GM12872 (cell line): ENCODE data around the gene LY6G6F.

ENCODE experiments used
- CTCF ChIP-seq: IDR thresholded peaks from 3 replicates; pipeline ENCODE4 v1.5.1; 2011; ENCODE audit warnings: low read depth, mild to moderate bottlenecking, low read length, moderate library complexity; ENCODE audit not compliant: insufficient read depth

LY6G6F gene

GRCh38 chr6:31737991-31738979 is 31.6 kb downstream of the LY6G6F start:
- TF ChIP-seq CTCF: peak; percentile 52; the same call in 2 of the 3 replicates

- TF ChIP-seq CTCF: no peak
Measured at GRCh38 chr6:31739639-31740396, 33.2 kb downstream of the LY6G6F start, which contains the start of gene MSH5. Gene MSH5, plus strand, starts transcription at chr6:31740005. Its CDS starts 462 bp downstream, at chr6:31740467.

GRCh38 chr6:31740397-31741223 is 33.9 kb downstream of the LY6G6F start:
- no peak for TF ChIP-seq CTCF

- TF ChIP-seq CTCF: no peak
Measured at GRCh38 chr6:31741815-31742214, 35.1 kb downstream of the LY6G6F start.

GRCh38 chr6:31742894-31743293 is 36.2 kb downstream of the LY6G6F start:
- TF ChIP-seq CTCF: no peak

- no peak for TF ChIP-seq CTCF
Measured at GRCh38 chr6:31744422-31744821, 37.8 kb downstream of the LY6G6F start.
